LNCaP clone FGC (cell line): ENCODE measurements around the gene SCOC.

Source experiments
- DNase-seq: peaks from one replicate; pipeline ENCODE4 v3.0.0-alpha.2; 2011; ENCODE audit warnings: low read depth
- H3K4me3 ChIP-seq: 2 replicates; pipeline ENCODE4 v1.5.1; 2011; ENCODE audit warnings: mild to moderate bottlenecking, low read depth, low read length, control low read depth
- TF ChIP-seq, protein P1 (sequence below): IDR thresholded peaks from 2 replicates; pipeline ENCODE4 v1.5.1; 2012; ENCODE audit warnings: mild to moderate bottlenecking; ENCODE audit not compliant: control insufficient read depth, insufficient read depth; ENCODE audit errors: extremely low read depth

SCOC gene

DNA sequence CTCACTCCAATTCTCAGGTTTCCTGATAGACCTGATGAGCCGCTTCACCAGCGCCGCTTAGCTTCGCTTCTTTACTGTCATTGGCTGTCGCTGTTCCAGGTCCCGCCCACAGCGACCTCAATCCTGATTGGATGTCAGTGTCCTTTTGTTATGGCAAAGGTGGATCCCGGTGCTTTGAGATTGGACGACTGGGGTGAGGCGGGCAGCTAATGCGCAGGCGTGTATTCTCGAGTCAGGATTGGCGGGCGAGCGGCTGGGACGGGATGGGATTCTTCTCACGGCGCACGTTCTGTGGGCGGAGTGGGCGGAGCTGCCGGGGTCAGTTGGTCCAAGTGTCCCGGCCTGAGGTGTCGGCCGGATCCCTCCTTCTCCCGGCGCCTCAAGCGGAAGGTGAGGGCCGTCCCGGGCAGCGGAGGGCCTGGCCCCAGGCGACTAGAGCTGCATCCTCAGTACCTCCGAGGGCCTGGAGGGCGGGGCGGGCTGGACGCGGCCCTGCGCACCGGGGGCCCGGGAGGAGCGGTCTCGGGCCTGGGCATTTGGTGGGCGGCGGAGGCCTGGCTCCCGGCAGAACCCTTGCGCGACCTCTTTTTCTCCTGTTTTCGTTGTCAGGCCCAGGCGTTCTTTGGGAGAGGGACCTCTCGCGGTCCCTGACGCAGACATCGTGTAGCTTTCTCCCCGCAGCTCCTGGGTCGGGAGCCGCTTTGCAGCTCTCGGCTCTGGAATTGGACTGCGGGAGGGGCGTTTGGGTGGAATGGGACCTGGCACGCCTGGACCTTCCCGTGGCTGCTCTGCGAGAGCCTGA is at the start of gene SCOC:
TSS of gene SCOC (plus strand) at position 319 of the 802 bp plus-strand sequence. CDS start 5,525 bp downstream, outside the sequence.
- TF ChIP-seq, protein P1, sequence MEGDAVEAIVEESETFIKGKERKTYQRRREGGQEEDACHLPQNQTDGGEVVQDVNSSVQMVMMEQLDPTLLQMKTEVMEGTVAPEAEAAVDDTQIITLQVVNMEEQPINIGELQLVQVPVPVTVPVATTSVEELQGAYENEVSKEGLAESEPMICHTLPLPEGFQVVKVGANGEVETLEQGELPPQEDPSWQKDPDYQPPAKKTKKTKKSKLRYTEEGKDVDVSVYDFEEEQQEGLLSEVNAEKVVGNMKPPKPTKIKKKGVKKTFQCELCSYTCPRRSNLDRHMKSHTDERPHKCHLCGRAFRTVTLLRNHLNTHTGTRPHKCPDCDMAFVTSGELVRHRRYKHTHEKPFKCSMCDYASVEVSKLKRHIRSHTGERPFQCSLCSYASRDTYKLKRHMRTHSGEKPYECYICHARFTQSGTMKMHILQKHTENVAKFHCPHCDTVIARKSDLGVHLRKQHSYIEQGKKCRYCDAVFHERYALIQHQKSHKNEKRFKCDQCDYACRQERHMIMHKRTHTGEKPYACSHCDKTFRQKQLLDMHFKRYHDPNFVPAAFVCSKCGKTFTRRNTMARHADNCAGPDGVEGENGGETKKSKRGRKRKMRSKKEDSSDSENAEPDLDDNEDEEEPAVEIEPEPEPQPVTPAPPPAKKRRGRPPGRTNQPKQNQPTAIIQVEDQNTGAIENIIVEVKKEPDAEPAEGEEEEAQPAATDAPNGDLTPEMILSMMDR = no peak
- peak; percentile 99 for DNase-seq

DNA sequence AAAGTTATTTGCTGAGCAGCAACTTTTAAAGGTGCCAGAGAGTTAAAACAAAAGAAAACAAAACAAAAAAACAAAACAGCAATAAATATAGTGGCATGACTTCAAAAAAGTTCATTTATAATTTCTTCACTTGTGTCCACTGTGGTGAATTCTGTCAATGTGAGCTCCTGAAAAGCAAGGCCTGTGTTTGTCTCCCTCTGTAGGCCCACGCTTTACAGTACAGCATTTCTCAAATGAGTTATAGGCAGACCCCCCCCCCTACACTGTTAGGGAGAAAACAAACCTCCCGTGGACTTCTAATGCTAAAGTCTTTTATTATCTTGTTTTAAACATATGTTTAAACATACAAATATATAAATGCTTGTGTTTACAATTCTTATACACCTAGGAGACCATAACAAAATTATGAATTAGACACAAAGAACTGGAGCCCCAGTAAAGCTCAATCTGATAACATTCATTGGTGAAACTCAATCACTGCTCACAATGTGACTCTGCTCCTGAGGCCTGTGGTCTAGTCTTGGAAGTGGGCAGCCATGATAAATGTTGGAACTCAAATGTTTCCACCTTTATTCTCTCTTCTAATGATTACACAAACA is 47.0 kb upstream of the SCOC start:
- no peak for DNase-seq
- TF ChIP-seq, protein P1 = peak; percentile 63
- H3K4me3 ChIP-seq = no peak overlapping the region

More for the DNA sequence above, at the start of gene SCOC:
- peak within 1 kb of the TSS; percentile 89 for H3K4me3 ChIP-seq

GRCh38 chr4:140330311-140330900 is 43.0 kb upstream of the SCOC start:
- TF ChIP-seq, protein P1 = peak; percentile 62
- no peak overlapping the region for H3K4me3 ChIP-seq
- DNase-seq = no peak

DNA sequence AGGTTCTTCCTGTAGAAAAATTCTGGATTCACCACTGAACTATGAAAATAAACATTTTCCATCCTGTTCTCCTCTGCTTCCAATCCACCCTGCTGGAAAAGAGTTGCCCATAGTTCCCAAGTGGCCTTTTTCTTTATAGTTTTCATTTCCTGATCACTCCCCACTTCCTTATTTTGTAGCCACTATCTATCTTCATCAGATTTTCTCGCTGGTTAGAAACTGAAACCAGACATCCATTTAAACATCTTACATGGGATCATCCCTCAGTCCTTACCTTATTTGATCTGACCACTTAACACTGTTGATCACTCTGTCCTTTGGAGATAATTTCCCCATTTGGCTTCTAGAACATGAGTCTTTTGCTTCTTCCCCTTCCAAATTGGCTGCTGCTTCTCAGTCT is 42.2 kb upstream of the SCOC start:
- H3K4me3 ChIP-seq = no peak overlapping the region
- TF ChIP-seq, protein P1 = no peak
- no peak for DNase-seq

DNA sequence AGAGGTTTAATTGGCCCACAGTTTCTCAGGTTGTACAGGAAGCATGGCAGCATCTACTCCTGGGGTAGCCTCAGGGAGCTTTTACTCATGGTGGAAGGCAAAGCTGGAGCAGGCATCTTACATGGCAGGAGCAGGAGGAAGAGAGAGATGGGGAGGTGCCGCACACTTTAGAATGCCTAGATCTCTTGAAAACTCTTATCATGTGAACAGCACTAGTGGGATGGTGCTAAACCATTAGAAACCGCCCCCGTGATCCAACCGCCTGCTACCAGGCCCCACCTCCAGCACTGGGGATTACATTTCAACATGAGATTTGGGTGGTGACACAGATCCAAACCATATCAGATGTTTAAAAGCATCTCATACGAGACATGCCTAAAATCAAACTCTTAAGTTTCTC is 41.6 kb upstream of the SCOC start:
- no peak overlapping the region for H3K4me3 ChIP-seq
- no peak for DNase-seq
- TF ChIP-seq, protein P1 = no peak

- TF ChIP-seq, protein P1 = no peak
- H3K4me3 ChIP-seq = no peak overlapping the region
- DNase-seq = no peak
Measured at GRCh38 chr4:140332734-140333133, 40.7 kb upstream of the SCOC start.
